Parathyroid adenoma (tissue), 2 donors: ENCODE results near the gene LRCH1.

ENCODE experiments used
- H2AFZ ChIP-seq: fragments of 300-600 bp; sonication (generic); one replicate; pipeline ENCODE4 v1.7.0; 2017; ENCODE audit warnings: antibody characterized with exemption, mild to moderate bottlenecking
- H3K27ac ChIP-seq: fragments of 300-600 bp; sonication (generic); one replicate; pipeline ENCODE4 v1.7.0; 2017
- H3K27me3 ChIP-seq: fragments of 300-600 bp; sonication (generic); one replicate; pipeline ENCODE4 v1.7.0; 2017; ENCODE audit warnings: low read length; ENCODE audit not compliant: control insufficient read depth, insufficient read depth
- H3K36me3 ChIP-seq: fragments of 300-600 bp; sonication (generic); one replicate; pipeline ENCODE4 v1.7.0; 2017; ENCODE audit warnings: low read length; ENCODE audit not compliant: control insufficient read depth, insufficient read depth
- H3K4me1 ChIP-seq: fragments of 300-600 bp; sonication (generic); one replicate; pipeline ENCODE4 v1.7.0; 2017; ENCODE audit warnings: control low read depth
- H3K4me2 ChIP-seq: fragments of 300-600 bp; sonication (generic); one replicate; pipeline ENCODE4 v1.7.0; 2017; ENCODE audit warnings: low read length
- H3K4me3 ChIP-seq: fragments of 300-600 bp; sonication (generic); one replicate; pipeline ENCODE4 v1.7.0; 2017; ENCODE audit warnings: low read depth, low read length
- H3K79me2 ChIP-seq: fragments of 300-600 bp; sonication (generic); one replicate; pipeline ENCODE4 v1.7.0; 2017; ENCODE audit warnings: control low read depth
- H3K9ac ChIP-seq: fragments of 300-600 bp; sonication (generic); one replicate; pipeline ENCODE4 v1.7.0; 2017; ENCODE audit warnings: mild to moderate bottlenecking
- H3K9me3 ChIP-seq: fragments of 300-600 bp; sonication (generic); one replicate; pipeline ENCODE4 v1.7.0; 2017; ENCODE audit warnings: low read length; ENCODE audit not compliant: control insufficient read depth
- TF ChIP-seq, protein P1 (sequence below): fragments of 300-600 bp; sonication (generic); IDR thresholded peaks from one replicate; pipeline ENCODE4 v1.7.0; 2017; ENCODE audit warnings: antibody characterized with exemption, mild to moderate bottlenecking
- donor health status: primary hyperparathyroidism.

The LRCH1 gene

GRCh38 chr13:46659413-46660065, 106.6 kb downstream of the LRCH1 start:
- H2AFZ ChIP-seq: no peak overlapping the region
- peaks cover 3% of the 10 kb centered on the region for H3K4me1 ChIP-seq
- TF ChIP-seq, protein P1, sequence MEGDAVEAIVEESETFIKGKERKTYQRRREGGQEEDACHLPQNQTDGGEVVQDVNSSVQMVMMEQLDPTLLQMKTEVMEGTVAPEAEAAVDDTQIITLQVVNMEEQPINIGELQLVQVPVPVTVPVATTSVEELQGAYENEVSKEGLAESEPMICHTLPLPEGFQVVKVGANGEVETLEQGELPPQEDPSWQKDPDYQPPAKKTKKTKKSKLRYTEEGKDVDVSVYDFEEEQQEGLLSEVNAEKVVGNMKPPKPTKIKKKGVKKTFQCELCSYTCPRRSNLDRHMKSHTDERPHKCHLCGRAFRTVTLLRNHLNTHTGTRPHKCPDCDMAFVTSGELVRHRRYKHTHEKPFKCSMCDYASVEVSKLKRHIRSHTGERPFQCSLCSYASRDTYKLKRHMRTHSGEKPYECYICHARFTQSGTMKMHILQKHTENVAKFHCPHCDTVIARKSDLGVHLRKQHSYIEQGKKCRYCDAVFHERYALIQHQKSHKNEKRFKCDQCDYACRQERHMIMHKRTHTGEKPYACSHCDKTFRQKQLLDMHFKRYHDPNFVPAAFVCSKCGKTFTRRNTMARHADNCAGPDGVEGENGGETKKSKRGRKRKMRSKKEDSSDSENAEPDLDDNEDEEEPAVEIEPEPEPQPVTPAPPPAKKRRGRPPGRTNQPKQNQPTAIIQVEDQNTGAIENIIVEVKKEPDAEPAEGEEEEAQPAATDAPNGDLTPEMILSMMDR: no peak
- H3K27me3 ChIP-seq: no peaks in the 10 kb centered on the region
- H3K79me2 ChIP-seq: peaks cover 3% of the 10 kb centered on the region
- no peaks in the 10 kb centered on the region for H3K36me3 ChIP-seq
- no peaks in the 10 kb centered on the region for H3K9me3 ChIP-seq
- H3K4me2 ChIP-seq: no peak overlapping the region
- H3K4me3 ChIP-seq: no peak overlapping the region
- no peak overlapping the region for H3K9ac ChIP-seq
- H3K27ac ChIP-seq: no peak overlapping the region

DNA sequence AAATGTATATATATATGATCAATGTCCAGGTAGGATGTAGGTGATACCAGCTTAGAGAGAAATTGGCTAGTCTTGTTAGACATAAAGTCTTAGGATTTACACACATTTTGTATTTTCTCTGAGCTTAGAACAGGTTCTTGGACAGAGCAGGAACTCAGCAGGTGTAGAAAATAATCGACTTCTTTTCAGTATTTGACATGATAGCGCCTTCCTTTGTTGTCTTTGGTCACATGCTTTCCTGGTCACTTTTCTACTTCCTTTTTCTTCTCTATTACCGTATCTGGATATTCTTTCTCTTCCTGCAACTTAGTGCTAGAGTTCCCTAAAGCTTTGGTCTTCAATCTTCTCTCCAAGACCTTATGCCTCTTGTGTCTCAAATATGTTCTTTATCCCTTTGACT, 107.4 kb downstream of the LRCH1 start:
- Histone ChIP-seq H2AFZ (no peak overlapping the region), H3K4me3 (no peak overlapping the region), H3K27ac (no peak overlapping the region), H3K27me3 (no peaks in the 10 kb centered on the region), H3K4me1 (peaks cover 7% of the 10 kb centered on the region), H3K79me2 (peaks cover 3% of the 10 kb centered on the region), H3K36me3 (no peaks in the 10 kb centered on the region), H3K9me3 (no peaks in the 10 kb centered on the region), H3K4me2 (no peak overlapping the region), H3K9ac (no peak overlapping the region)
- TF ChIP-seq, protein P1: no peak

GRCh38 chr13:46660857-46661256, 107.9 kb downstream of the LRCH1 start:
- Histone ChIP-seq H3K36me3 (no peaks in the 10 kb centered on the region), H3K4me2 (no peak overlapping the region), H3K27me3 (no peaks in the 10 kb centered on the region), H3K9ac (no peak overlapping the region), H2AFZ (no peak overlapping the region), H3K79me2 (peaks cover 3% of the 10 kb centered on the region), H3K27ac (no peak overlapping the region), H3K9me3 (no peaks in the 10 kb centered on the region), H3K4me3 (no peak overlapping the region), H3K4me1 (peaks cover 9% of the 10 kb centered on the region)
- TF ChIP-seq, protein P1: no peak

GRCh38 chr13:46662690-46663089, 109.7 kb downstream of the LRCH1 start:
- H3K27me3 ChIP-seq: no peaks in the 10 kb centered on the region
- H3K27ac ChIP-seq: no peak overlapping the region
- no peak overlapping the region for H3K4me3 ChIP-seq
- H3K4me2 ChIP-seq: no peak overlapping the region
- H3K36me3 ChIP-seq: no peaks in the 10 kb centered on the region
- no peaks in the 10 kb centered on the region for H3K9me3 ChIP-seq
- peaks cover 6% of the 10 kb centered on the region for H3K4me1 ChIP-seq
- no peak overlapping the region for H3K9ac ChIP-seq
- TF ChIP-seq, protein P1: no peak
- no peak overlapping the region for H2AFZ ChIP-seq
- peaks cover 3% of the 10 kb centered on the region for H3K79me2 ChIP-seq
